Right lung (tissue), 10 donors: ENCODE results near the gene NFS1. TPM values are rescaled to one million over a fixed set of nuclear protein-coding genes. Genes with fewer than 3 reads are reported as not detected.
"Not testable (repeated sequence)": the region's sequence is repeated elsewhere in the genome, so short reads cannot be mapped to it uniquely, and the experiment has no call there.

Experiments
- DNase-seq, 2 donors: peaks; one replicate each; pipeline ENCODE4 v3.0.0-alpha.2; 2013
- long read RNA-seq, 8 donors: transcript quantifications; one replicate each; lab custom pipeline, GENCODE V29; 2026
- polyA plus RNA-seq, 5 donors: library from polyadenylated mRNA; unstranded; fragments of 120-200 nt; gene quantifications; one replicate each; pipeline versions ENCODE4 v1.2.1 to v1.2.3, GENCODE V29; 2013; ENCODE audit warnings: inconsistent platforms in 1 of 5, low replicate concordance in 1 of 5; ENCODE audit not compliant: insufficient read length in 5 of 5, insufficient read depth in 1 of 5

NFS1 gene
- 10 to 100 TPM; 18.6 to 20.1 (median 19.3) TPM for polyA plus RNA-seq
- long read RNA-seq, donor 1, transcript NFS1-203 (13 exons, 3,012 nt), result major isoform, 6 of 6 reads
- long read RNA-seq, donor 1, partial matches to known transcripts, result 0 of 6 reads
- long read RNA-seq, donor 1, other reads (novel, unspliced or antisense), result 0 of 6 reads
- long read RNA-seq, donor 2, partial matches to known transcripts, result 0 of 1 reads
- long read RNA-seq, donor 2, other reads (novel, unspliced or antisense), result 0 of 1 reads
- long read RNA-seq, donor 3, partial matches to known transcripts, result 0 of 1 reads
- long read RNA-seq, donor 3, other reads (novel, unspliced or antisense), result 0 of 1 reads
- long read RNA-seq, donor 4, partial matches to known transcripts, result 0 of 3 reads
- long read RNA-seq, donor 4, other reads (novel, unspliced or antisense), result 0 of 3 reads
- long read RNA-seq, donor 5, partial matches to known transcripts, result 0 of 6 reads
- long read RNA-seq, donor 5, other reads (novel, unspliced or antisense), result 0 of 6 reads
- long read RNA-seq, donor 6, partial matches to known transcripts, result 0 of 5 reads
- long read RNA-seq, donor 6, other reads (novel, unspliced or antisense), result 0 of 5 reads
- long read RNA-seq, donor 7, partial matches to known transcripts, result 0 of 1 reads
- long read RNA-seq, donor 7, other reads (novel, unspliced or antisense), result 0 of 1 reads
- long read RNA-seq, donor 8, partial matches to known transcripts, result 0 of 3 reads
- long read RNA-seq, donor 8, other reads (novel, unspliced or antisense), result 0 of 3 reads

DNA sequence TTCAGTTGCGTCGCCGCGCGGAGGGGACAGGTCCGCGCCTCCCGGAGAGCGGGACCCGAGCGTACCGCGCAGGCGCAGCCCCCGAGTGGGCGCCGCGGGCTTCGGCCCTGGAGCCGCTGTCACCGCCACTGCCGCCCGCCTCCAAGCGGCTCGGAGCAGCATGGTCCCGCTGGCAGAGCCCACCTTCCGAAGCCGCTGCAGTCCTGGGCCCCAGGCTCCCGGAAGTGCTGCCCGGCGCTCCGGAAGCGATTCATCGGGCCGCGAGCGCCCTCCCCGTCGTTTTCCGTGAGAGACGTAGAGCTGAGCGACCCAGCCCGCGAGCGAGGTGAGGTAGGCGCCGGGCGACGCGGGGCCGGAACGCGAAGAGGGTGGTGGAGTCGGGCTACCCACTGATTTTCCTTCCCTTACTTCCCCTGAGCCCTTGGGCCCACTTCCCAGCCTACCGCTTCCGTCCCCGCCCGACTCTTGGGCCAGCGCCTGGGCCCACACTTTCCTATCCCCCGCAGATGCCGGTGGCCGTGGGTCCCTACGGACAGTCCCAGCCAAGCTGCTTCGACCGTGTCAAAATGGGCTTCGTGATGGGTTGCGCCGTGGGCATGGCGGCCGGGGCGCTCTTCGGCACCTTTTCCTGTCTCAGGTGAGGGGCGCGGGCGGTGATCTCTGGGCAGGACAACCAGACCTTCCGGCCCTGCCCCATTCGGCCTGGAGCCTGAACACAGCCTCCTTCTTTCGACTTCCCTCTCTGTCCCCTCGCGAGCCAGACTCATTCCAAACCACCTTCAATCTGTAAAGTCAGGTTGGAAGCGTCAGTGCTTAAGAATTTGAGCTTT, at the start of gene NFS1, which contains the start of gene ROMO1:
TSS of gene NFS1 (minus strand) at position 226 of the 830 bp plus-strand sequence. CDS start at position 162, 64 bp downstream.
TSS of gene ROMO1 (plus strand) at position 279 of the 830 bp plus-strand sequence. CDS start at position 507, 228 bp downstream.
- peak; percentile 85 to 87 for DNase-seq

DNA sequence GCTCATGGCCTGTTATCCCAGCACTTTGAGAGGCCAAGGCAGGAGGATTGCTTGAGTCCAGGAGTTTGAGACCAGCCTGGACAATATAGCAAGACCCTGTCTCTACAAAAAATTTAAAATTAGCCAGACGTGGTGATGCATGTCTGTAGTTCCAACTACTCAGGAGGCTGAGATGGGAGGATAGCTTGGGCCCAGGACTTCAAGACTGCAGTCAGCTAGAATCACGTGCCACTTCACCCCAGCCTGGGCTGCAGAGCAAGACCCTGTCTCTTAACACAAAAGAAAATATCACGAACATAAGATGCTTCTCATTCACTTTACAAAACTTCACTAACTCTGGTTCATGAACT, 45.3 kb upstream of the NFS1 start:
- not testable (repeated sequence) for DNase-seq

DNA sequence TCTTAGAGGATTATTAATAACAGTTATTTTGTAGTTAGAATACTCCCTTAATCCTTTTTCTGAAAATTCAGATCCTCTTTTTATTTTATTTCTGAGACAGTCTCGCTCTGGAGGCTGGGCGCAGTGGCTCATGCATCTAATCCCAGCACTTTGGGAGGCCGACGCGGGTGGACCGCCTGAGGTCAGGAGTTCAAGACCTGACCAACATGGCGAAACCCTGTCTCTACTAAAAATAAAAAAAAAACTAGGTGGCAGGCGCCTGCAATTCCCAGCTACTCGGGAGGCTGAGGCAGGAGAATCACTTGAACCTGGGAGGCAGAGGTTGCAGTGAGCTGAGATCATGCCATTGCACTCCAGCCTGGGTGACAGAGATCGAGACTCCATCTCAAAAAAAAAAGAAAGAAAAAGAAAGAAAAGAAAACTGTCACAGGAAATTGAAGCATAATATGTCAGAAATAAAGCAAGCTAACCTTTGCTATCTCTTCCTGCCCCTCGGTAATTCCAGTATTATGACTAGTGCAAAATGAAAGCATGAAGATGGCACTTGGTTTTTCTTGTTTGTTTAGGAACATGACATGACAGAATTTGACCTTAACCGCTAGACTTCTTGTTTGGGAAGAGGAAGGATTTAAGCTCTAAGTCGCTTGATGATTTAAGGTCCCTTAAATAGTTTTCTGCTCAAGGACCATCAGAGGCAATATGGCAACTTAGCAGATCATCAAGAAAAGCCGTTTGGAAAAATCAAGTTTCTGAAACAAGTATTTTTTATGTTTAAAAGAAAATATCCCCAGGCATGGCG, 44.7 kb upstream of the NFS1 start:
- no peak for DNase-seq

DNA sequence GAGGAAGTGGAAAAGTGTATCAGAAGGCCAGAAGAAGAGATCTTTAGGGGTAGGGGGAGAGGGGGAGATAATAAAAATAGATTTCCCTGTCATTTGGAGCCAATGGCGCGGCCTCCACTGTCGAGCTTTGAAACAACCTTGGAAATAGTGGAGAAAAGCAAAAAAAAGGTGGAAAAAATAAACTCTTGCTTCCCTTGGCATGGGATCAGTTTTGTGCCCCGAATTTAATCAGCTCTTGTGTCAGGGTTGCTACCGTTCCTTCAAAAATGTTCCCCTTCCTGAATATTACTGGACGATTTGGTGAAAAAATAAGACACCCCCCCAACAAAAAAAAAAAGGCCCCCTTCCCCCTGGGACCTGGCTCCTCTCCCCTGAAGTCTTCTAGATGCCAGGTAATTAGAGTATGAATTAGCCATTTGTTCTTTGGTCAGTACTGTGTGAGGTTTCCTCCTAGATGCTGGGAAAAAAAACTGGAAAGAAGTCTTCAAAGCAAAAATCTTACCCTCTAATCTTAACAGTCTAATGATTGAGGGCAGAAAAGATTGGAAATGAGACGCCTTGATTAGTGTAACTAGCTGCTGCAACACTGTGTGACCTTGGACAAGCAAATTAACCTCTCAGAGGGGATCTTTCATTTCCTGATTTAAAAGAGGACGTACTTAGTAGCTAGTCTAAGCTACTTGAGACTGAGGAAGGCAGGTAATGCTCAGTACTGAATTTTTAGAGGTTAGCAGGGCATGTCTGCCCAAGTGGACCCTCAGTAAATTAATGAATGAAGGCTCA, 43.8 kb upstream of the NFS1 start:
- peak in 1 of 2 donors; percentile 33 for DNase-seq

DNA sequence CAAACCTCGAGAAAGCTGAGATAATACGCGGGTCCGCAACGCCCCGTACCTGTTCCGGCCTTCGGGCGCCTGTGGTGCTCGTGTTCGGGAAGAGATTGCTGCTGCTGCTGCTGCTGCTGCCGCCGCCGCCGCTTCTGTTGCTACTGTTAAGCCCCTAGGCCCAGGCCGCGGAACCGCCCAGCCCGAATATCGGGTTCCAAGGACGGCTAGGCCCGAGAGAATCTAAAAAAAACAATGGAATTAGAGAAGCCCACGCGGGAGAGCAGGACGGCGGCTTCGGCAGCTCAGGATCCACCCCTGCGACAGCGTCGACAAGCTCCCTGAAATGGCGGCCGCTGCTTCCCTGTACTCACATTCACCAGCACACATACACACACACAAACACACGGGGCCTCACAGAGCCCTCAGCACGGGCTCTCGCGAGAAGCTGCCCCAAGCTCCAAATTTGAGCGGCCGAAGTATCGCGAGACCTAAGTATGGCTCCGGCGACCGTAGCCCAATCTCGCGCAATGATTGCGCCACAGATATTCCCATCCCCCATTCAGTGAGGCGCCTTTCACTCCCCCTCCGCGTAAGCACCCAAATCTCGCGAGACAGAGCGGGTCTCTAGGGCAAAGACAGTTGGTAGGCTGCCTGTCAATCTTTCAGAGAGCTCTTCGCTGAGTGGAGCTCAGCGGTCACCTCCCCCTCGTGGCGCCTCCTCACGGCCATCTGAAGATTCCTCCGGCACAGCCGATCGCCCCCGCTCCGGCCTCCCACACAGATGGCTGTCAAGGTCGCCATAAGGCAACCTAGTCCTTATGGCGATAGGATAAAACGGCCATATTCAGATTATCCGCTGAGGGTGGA, 43.0 kb upstream of the NFS1 start, which contains the start of gene RBM39:
TSS of gene RBM39 (minus strand) at position 369 of the 849 bp plus-strand sequence. CDS start 1,386 bp downstream, outside the sequence.
- peak; percentile 100 for DNase-seq

DNA sequence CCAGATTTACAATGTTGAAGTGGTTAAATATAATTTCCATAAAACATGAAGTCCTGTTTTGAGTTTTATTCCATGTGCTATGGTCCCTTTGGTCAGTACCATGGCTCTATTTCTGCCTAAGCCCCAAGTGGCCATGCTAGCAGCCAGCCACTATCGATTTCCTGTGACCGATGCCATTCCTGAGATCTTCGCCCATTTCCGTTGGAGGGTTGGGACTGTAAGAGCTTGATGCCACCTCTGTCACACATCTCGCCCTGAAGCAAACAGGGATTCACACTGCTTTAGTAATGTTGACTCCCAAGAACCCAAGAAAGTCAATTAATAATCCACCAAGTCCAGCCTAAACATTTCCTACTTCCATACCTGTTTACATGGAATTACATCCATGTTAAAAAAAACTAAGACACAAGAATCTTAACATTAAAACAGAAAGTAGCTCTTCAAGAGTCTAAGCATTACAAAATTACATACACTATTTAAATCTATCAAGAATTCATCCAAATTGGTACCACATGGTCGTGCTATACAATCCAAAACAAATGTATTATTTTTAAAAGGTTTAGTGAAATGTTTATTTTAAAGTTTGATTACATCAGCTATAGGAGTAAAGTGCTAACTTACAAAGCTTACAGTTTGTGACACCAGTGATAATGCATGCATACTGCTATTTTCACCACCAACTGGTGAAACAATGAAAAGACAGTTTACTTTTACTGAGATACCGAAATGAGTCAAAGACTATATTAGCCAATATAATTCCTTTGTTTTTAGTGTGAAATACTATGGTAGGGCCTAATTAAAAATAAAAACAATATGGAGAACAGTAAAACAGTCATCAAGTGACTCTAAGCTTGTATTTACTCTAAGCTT, 40.4 kb upstream of the NFS1 start:
- DNase-seq, result no peak

DNA sequence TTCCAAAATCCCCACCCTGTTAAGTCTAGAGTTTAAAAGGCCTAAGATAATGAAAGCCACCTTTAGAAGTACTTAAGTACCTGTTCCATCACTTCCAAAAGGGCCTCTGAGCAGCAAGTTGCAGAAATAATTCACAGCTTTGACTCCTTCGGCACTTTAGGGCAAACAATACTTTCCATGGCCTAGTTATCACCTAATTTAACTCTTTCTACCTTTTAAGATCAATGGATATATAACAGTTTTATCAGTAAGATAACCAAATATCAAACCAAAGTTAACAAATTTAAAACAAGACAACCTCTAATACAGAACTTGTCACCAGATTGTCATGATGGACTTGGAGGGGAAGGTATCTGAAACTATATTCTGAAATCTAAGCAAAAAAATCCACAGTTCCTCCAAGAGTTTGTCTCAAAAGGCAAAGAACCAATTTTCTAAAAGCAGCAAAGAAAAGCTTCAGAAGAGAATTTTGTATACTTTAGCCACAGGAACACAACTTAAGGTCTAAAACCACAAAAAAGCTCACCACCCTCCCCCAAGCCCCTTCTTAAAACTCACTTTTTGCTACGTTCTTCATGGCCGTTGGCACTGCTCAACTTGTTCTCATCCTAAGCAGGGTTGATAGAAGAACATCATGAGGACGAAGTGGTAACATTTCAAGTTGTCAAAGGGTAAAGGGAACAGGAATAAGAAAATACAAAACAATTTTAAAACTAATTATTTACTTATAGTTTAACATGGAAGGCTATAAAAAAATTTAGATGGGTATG, 39.4 kb upstream of the NFS1 start:
- no peak for DNase-seq

DNA sequence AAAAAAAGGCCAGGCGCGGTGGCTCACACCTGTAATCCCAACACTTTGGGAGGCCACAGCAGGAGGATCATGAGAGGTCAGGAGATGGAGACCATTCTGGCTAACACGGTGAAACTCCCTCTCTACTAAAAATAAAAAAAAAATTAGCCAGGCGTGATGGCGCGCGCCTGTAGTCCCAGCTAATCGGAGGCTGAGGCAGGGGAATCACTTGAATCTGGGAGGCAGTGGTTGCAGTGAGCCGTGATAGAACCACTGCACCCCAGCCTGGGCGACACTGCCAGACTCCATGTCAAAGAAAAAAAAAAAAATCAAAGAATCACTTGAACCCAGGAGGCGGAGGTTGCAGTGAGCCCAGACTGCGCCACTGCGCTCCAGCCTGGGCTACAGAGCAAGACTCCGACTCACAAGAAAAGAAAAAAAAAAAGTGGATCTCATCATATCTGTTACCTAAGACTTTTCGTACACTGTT, 38.7 kb upstream of the NFS1 start:
- DNase-seq, result no peak

DNA sequence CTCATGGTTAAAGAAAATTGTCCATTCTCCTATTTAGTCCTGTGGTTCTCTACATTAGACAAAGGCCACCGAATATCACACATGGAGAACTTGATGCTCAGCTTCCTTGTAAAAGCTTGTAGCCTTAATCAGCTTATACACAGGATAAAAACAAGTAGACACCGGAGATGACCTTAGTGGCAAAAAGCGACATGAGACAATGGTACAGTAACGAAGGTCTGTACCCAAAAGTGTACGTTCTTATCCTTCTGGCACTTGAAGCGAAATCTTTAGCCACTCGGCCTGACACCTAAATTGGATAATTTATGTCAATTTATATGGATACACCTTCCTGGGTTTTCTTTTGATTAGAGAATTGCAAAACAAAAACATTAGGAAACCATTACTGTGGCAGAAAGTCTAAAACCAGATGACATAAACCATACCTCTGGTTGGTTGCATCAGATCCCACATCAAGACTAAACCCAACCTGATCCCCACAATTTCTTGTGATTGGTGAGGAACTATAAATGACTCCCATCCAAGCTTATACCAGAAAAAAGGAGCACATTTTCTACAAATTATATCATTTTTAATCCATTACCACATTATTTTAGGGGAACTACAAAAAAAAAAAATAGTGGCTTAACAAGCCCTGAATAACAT, 36.8 kb upstream of the NFS1 start:
- no peak for DNase-seq

DNA sequence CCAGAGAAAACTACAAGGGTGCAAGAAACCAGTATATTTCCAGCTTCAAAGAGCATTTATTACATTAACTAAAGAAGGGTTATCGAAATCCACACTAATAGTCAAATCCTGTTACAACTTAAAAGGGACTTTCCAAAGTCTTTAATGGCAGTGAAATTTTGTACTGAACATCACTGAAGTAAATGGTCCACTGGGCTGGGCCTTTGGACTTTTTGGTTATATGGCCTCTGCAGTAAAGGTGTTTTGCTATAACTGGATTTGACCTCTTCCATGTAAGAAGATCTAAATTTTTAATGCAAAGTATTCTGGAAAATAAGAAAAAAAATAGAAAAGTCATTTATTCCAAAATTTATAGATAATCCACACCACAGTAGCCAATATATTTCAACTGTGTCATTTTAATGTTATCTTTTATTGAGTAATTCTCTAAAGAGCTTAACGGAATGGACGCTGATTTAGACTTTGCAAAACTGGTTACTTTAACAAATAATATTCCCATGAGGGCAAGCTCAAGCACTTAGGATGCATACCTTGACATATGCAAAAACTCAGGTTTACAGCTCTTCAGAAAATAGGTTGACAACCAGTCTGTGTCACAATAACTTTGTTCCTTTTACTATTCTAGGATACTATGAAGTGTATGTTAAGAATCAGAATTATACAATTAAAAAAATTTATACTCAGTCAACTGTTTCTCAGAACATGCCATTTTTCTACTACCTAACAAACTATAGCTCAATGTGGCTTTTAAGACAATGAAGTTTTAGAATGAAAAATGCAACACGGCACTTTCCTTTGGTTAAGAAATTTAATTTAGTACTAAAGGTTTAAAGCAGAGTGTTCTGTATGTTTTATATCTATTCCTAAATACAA, 35.9 kb upstream of the NFS1 start:
- DNase-seq, result no peak

DNA sequence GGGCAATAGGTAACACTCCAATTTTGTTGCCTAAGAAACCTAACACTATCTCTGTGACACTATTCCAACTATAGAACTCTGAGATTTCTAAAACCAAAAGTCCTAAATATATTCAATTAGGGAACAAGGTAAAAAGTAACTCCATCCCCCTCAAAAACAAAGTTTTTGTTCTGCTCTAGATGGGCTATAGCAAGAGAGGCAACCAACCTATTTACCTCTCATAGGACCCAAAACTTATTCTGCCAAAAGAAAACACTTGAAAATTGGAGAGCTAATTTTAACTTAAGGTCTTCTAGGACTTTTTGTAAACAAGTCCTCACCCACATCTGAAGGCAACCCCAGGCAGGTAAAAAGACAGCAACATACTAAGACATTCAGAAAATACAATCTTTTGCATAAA, 35.2 kb upstream of the NFS1 start:
- no peak for DNase-seq

DNA sequence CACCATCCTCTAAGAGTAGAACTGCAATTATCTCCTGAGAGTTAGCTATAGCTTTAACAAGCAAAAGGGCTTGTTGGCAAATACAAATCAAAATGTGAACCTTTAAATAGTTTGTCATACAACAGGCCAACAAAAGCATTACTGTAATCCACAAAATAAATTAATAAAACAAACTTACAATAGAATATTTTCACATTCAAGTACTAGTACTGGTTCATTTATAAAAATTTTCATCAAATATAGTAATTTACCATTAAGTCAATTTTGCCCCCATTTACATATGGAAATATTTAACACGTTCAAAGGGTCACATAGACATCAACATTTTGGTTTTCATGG, 33.5 kb upstream of the NFS1 start:
- no peak for DNase-seq

DNA sequence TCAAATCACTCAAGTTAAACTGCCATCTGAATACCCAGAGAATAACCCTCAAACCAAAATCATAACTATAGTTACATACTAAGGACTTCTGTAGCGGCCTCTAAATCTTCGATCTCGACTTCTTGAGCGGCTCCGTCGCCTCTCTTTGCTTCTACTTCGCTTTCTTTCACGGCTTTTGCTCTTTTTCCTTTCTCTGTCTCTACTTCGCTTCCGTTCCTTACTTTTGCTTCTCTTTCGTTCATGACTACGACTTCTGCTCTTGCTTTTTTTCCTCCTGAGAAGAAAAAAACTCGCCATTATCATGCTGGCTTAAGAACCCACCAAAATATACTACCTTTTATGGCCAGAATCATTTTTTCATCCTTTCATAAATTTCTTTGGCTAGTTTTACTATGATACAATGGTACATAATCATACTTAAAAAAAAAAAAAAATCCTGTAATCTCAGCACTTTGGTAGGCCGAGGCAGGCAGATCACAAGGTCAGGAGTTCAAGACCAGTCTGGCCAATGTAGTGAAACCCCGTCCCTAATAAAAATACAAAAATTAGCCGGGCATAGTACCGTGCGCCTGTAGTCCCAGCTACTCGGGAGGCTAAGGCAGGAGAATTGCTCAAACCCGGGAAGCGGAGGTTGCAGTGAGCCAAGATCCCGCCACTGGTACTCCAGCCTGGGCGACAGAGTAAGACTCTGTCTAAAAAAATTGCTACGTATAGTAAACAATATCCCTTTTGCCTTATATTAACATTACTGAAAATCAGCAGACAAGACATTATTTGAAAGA, 32.9 kb upstream of the NFS1 start:
- DNase-seq, result no peak

DNA sequence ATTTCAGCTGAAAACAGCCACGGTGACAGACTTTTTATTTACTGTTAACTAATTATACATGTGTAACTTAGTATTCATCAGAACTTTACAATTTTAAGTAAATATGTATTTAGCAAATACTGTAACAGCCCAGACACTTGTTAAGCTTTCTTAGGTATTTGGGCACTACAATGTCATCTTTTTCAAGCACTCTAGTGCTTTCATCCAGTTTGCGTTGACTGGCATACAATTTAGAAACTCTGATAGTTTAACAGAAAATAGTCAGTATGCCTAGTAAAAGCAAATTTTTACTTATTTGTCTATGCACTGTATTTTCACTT, 32.3 kb upstream of the NFS1 start:
- DNase-seq, result no peak
